K562 (cell line): ENCODE results near the gene LRRK1. TPM values are rescaled to one million over a fixed set of nuclear protein-coding genes. Genes with fewer than 3 reads are reported as not detected.

Experiments
- ATAC-seq: fragments of 200-7000 bp; cut with Tn5 transposase; 3 replicates; pipeline ENCODE4 v1.9.1; 2020; ENCODE audit warnings: moderate library complexity
- BruUV-seq: library from RNA; stranded (reverse); fragments of 400-500 nt; replicated peaks from 2 replicates; lab custom pipeline; 2021; lab: Mats Ljungman, UMichigan
- CTCF ChIA-PET: fragments of 300-600 bp; formaldehyde crosslinking; extraction: SDS; loops from one replicate; lab custom pipeline; 2021; ENCODE audit warnings: low intra/inter-chr PET ratio; lab: Yijun Ruan, JAX
- POLR2A ChIA-PET: fragments of 300-600, 350-650 bp; sonication (Branson Sonifier 250); formaldehyde crosslinking; extraction: SDS; loops from one replicate; lab custom pipeline; 2021; ENCODE audit warnings: antibody characterized with exemption, inconsistent platforms; lab: Yijun Ruan, JAX
- DNase-seq, 4 experiments: peaks; one replicate each; pipeline versions ENCODE4 v3.0.0 to v3.0.0-alpha.2; 2011 to 2018; ENCODE audit warnings: low spot score in 3 of 4, mixed read lengths in 3 of 4; ENCODE audit errors: extremely low read depth in 1 of 4
- FAIRE-seq: peaks from 2 replicates; lab custom pipeline; 2011; peaks lifted over from hg19 to GRCh38; lab: Jason Lieb, UNC
- H2AFZ ChIP-seq: 2 replicates; pipeline ENCODE4 v1.6.0; 2011; ENCODE audit warnings: low read depth, low read length, control low read depth, inconsistent platforms
- H3K27ac ChIP-seq: fragments of 200-600 bp; 3 replicates; pipeline ENCODE4 v1.8.0; 2011; ENCODE audit warnings: low read depth, mild to moderate bottlenecking, control low read depth, inconsistent platforms, low read length, moderate library complexity, mixed read lengths; ENCODE audit errors: extremely low read depth
- H3K27me3 ChIP-seq, 2 experiments: fragments of 300-600 bp in 1 of 2; 2 replicates in 1 of 2; 3 replicates in 1 of 2; pipeline versions ENCODE4 v1.6.0 to v1.8.0; 2011; ENCODE audit warnings: inconsistent platforms in 2 of 2, low read length in 2 of 2, mild to moderate bottlenecking in 1 of 2, mixed read lengths in 1 of 2, moderate library complexity in 1 of 2; ENCODE audit not compliant: control insufficient read depth in 2 of 2, insufficient read depth in 2 of 2
- H3K36me3 ChIP-seq: fragments of 300-600 bp; 3 replicates; pipeline ENCODE4 v1.8.0; 2011; ENCODE audit warnings: mild to moderate bottlenecking, low read length, inconsistent platforms; ENCODE audit not compliant: control insufficient read depth, insufficient read depth
- H3K4me1 ChIP-seq, 2 experiments: fragments of 200-600 bp in 1 of 2; replicated peaks in 1 of 2; 2 replicates in 1 of 2; 3 replicates in 1 of 2; pipeline versions ENCODE4 v1.5.1 to v1.8.0; 2011; ENCODE audit warnings: inconsistent platforms in 2 of 2, low read length in 2 of 2, mild to moderate bottlenecking in 1 of 2, mixed read lengths in 1 of 2, moderate library complexity in 1 of 2; ENCODE audit not compliant: control insufficient read depth in 2 of 2, insufficient read depth in 2 of 2
- H3K4me2 ChIP-seq: 2 replicates; pipeline ENCODE4 v1.6.1; 2011; ENCODE audit warnings: low read length, control low read depth, inconsistent platforms, mixed read lengths; ENCODE audit not compliant: insufficient read depth
- H3K4me3 ChIP-seq: fragments of 200-600 bp; sonication (generic), shearing (Covaris generic); 2 replicates; pipeline ENCODE4 v1.5.1; 2016; ENCODE audit warnings: control low read depth, inconsistent platforms
- H3K79me2 ChIP-seq: fragments of 200-600 bp; 3 replicates; pipeline ENCODE4 v1.8.0; 2011; ENCODE audit warnings: low read length, inconsistent platforms; ENCODE audit not compliant: control insufficient read depth, insufficient read depth
- H3K9ac ChIP-seq, 2 experiments: 2 replicates each; pipeline versions ENCODE4 v1.6.0 to v1.6.1; 2011; ENCODE audit warnings: low read depth in 2 of 2, low read length in 2 of 2, control low read depth in 1 of 2, inconsistent platforms in 1 of 2, mild to moderate bottlenecking in 1 of 2, mixed read lengths in 1 of 2; ENCODE audit not compliant: insufficient read depth in 1 of 2
- H3K9me1 ChIP-seq: one replicate; pipeline ENCODE4 v1.6.0; 2011; ENCODE audit warnings: inconsistent platforms, mild to moderate bottlenecking, low read length, moderate library complexity; ENCODE audit not compliant: control insufficient read depth, insufficient read depth
- H3K9me3 ChIP-seq: replicated peaks from 2 replicates; pipeline ENCODE4 v1.5.1; 2011; ENCODE audit warnings: low read depth, low read length, inconsistent platforms; ENCODE audit not compliant: control insufficient read depth, insufficient read depth
- H4K20me1 ChIP-seq: replicated peaks from 2 replicates; pipeline ENCODE4 v1.6.1; 2011; ENCODE audit warnings: low read length, inconsistent platforms, mixed read lengths; ENCODE audit not compliant: control insufficient read depth, insufficient read depth
- CSDE1 ChIP-seq, 2 experiments: fragments of 450-650 bp; IDR thresholded peaks; 2 replicates each; pipeline ENCODE4 v1.6.1; 2016; ENCODE audit warnings: mild to moderate bottlenecking in 1 of 2
- HMGN3 ChIP-seq: IDR thresholded peaks from 2 replicates; pipeline ENCODE4 v1.6.1; 2011; ENCODE audit warnings: borderline replicate concordance, low read depth, mild to moderate bottlenecking, mixed read lengths, low read length; ENCODE audit not compliant: insufficient read length; ENCODE audit errors: extremely low read depth
- NCOA2 ChIP-seq, 2 experiments: fragments of 450-650 bp; IDR thresholded peaks; 2 replicates each; pipeline ENCODE4 v1.6.1; 2018; ENCODE audit warnings: mild to moderate bottlenecking in 2 of 2, moderate library complexity in 1 of 2; ENCODE audit not compliant: partially characterized antibody in 2 of 2
- ZFP1 ChIP-seq: fragments of 450-650 bp; formaldehyde crosslinking; IDR thresholded peaks from 2 replicates; pipeline ENCODE4 v1.4.0; 2020; ENCODE audit warnings: mild to moderate bottlenecking, mixed read lengths
- ZNF347 ChIP-seq: fragments of 450-650 bp; formaldehyde crosslinking; IDR thresholded peaks from 2 replicates; pipeline ENCODE4 v1.4.0; 2020; ENCODE audit warnings: low read depth, mild to moderate bottlenecking, moderate library complexity
- WGBS: fragments of 100-300 bp; shearing (Covaris generic); methylation state at CpG from one replicate; pipeline ENCODE4 v1.1.6; 2016; ENCODE audit warnings: low coverage, mixed read lengths; ENCODE audit not compliant: insufficient coverage; ENCODE audit errors: missing lambda C conversion rate; 5-methylcytosine and 5-hydroxymethylcytosine counted together
- in situ Hi-C: fragments of 300-500 bp; cut with MboI; formaldehyde crosslinking; loops from 4 replicates; pipeline ENCODE4 v1.15.0; 2018; ENCODE audit warnings: inconsistent platforms, mixed read lengths
- intact Hi-C: fragments of 100-400 bp; cut with micrococcal nuclease; formaldehyde crosslinking; loops from 2 replicates; pipeline ENCODE4 v1.14.2; 2022
- polyA plus RNA-seq, 8 experiments: library from polyadenylated mRNA; depleted of rRNA in 4 of 8; stranded (reverse) in 5 of 8; unstranded in 3 of 8; fragments of >200 nt; fragmentation: Nextera tagmentation in 2 of 8; fragmentation: Illumina TruSeq in 1 of 8; extraction: Ambion mirVana in 2 of 8; extraction: Trizol in 1 of 8; gene quantifications; 2 replicates each; pipeline versions ENCODE4 v1.2.1 to v1.2.3, GENCODE V29; 2011 to 2014; ENCODE audit warnings: inconsistent platforms in 1 of 8, missing spikeins in 1 of 8
- total RNA-seq, 7 experiments: library from RNA; depleted of rRNA in 6 of 7; stranded (reverse); fragments of >200 nt in 6 of 7; fragmentation: Illumina TruSeq in 2 of 7; extraction: Trizol in 2 of 7; gene quantifications; 2 replicates each; pipeline versions ENCODE4 v1.2.1 to v1.2.3, GENCODE V29; 2011 to 2021; ENCODE audit warnings: low replicate concordance in 1 of 7
- TF ChIP-seq, protein P1 (sequence below): fragments of 450-650 bp; IDR thresholded peaks from 2 replicates; pipeline ENCODE4 v1.6.1; 2016; ENCODE audit warnings: low read depth
- TF ChIP-seq, protein P2 (sequence below): fragments of 250-450 bp; sonication (Bioruptor Pico); IDR thresholded peaks from 2 replicates; pipeline ENCODE4 v1.9.0; 2021; ENCODE audit warnings: mild to moderate bottlenecking
- TF ChIP-seq, protein P3 (sequence below): fragments of 450-650 bp; IDR thresholded peaks from 2 replicates; pipeline ENCODE4 v1.6.1; 2017; ENCODE audit warnings: antibody characterized with exemption
- TF ChIP-seq, protein P4 (sequence below): fragments of 250-450 bp; sonication (Bioruptor Pico); IDR thresholded peaks from 2 replicates; pipeline ENCODE4 v1.8.0; 2022; ENCODE audit warnings: moderate library complexity, mild to moderate bottlenecking, inconsistent platforms

The LRRK1 gene
- total and polyA plus RNA-seq, 9 of the 15 experiments (the other 6 are each of a cell fraction or from before 2014, with no cell fraction given), result 0.01 to 1.5 (median 0.11) TPM

- no peaks in the 10 kb centered on the region for H3K79me2 ChIP-seq
- H3K27ac ChIP-seq, result no peak overlapping the region
- ATAC-seq (no peak), DNase-seq (no peak), FAIRE-seq (no peak)
- H4K20me1 ChIP-seq, result no peaks in the 10 kb centered on the region; the same call in 1 of the 2 replicates
- no peak overlapping the region for H3K9ac ChIP-seq
- peaks cover 3% of the 10 kb centered on the region for H3K9me1 ChIP-seq
- in situ Hi-C loops (no loop called here), intact Hi-C loops (no loop called here)
- ChIA-PET CTCF (no interaction called here), POLR2A (interaction anchor here (0.6 to 0.7 kb wide), 2 partner anchors 9 to 1778 kb away, joined by 3 to 4 read pairs; no protein-coding TSS in a partner anchor)
- H3K36me3 ChIP-seq, result no peaks in the 10 kb centered on the region
- no peaks in the 10 kb centered on the region for H3K9me3 ChIP-seq
- no peak overlapping the region for H3K4me3 ChIP-seq
- no peak overlapping the region for H3K4me2 ChIP-seq
- no peaks in the 10 kb centered on the region for H3K4me1 ChIP-seq
- no peak overlapping the region for H2AFZ ChIP-seq
- BruUV-seq, result no TSS peak
- H3K27me3 ChIP-seq, result peaks cover 10 to 42% of the 10 kb centered on the region in 2 experiments
- 52% methylated on average over 32 of the region's 80 CpGs for whole genome bisulfite sequencing
- TF ChIP-seq, protein P1, sequence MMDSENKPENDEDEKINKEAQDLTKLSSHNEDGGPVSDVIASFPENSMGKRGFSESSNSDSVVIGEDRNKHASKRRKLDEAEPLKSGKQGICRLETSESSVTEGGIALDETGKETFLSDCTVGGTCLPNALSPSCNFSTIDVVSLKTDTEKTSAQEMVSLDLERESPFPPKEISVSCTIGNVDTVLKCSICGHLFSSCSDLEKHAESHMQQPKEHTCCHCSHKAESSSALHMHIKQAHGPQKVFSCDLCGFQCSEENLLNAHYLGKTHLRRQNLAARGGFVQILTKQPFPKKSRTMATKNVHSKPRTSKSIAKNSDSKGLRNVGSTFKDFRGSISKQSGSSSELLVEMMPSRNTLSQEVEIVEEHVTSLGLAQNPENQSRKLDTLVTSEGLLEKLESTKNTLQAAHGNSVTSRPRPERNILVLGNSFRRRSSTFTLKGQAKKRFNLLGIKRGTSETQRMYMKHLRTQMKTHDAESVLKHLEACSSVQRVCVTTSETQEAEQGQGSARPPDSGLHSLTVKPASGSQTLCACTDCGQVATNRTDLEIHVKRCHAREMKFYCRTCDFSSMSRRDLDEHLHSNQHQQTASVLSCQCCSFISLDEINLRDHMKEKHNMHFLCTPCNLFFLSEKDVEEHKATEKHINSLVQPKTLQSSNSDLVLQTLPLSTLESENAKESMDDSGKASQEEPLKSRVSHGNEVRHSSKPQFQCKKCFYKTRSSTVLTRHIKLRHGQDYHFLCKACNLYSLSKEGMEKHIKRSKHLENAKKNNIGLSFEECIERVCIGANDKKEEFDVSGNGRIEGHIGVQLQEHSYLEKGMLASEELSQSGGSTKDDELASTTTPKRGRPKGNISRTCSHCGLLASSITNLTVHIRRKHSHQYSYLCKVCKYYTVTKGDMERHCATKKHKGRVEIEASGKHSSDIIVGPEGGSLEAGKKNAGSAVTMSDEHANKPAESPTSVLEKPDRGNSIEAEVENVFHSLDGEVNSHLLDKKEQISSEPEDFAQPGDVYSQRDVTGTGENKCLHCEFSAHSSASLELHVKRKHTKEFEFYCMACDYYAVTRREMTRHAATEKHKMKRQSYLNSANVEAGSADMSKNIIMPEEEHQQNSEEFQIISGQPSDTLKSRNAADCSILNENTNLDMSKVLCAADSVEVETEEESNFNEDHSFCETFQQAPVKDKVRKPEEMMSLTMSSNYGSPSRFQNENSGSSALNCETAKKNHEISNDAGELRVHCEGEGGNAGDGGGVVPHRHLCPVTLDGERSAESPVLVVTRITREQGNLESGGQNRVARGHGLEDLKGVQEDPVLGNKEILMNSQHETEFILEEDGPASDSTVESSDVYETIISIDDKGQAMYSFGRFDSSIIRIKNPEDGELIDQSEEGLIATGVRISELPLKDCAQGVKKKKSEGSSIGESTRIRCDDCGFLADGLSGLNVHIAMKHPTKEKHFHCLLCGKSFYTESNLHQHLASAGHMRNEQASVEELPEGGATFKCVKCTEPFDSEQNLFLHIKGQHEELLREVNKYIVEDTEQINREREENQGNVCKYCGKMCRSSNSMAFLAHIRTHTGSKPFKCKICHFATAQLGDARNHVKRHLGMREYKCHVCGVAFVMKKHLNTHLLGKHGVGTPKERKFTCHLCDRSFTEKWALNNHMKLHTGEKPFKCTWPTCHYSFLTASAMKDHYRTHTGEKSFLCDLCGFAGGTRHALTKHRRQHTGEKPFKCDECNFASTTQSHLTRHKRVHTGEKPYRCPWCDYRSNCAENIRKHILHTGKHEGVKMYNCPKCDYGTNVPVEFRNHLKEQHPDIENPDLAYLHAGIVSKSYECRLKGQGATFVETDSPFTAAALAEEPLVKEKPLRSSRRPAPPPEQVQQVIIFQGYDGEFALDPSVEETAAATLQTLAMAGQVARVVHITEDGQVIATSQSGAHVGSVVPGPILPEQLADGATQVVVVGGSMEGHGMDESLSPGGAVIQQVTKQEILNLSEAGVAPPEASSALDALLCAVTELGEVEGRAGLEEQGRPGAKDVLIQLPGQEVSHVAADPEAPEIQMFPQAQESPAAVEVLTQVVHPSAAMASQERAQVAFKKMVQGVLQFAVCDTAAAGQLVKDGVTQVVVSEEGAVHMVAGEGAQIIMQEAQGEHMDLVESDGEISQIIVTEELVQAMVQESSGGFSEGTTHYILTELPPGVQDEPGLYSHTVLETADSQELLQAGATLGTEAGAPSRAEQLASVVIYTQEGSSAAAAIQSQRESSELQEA, result no peak
- TF ChIP-seq NCOA2 (IDR thresholded peaks at IDR 0.05; ENCODE audit: partially characterized antibody in 2 of 2) (no peak), ZFP1 (CRISPR knock-in tag) (no peak), HMGN3 (no peak), ZNF347 (CRISPR knock-in tag) (no peak), CSDE1 (IDR thresholded peaks at IDR 0.05) (no peak)
- TF ChIP-seq, protein P2, sequence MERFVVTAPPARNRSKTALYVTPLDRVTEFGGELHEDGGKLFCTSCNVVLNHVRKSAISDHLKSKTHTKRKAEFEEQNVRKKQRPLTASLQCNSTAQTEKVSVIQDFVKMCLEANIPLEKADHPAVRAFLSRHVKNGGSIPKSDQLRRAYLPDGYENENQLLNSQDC (CRISPR knock-in tag), result no peak
- TF ChIP-seq, protein P3, sequence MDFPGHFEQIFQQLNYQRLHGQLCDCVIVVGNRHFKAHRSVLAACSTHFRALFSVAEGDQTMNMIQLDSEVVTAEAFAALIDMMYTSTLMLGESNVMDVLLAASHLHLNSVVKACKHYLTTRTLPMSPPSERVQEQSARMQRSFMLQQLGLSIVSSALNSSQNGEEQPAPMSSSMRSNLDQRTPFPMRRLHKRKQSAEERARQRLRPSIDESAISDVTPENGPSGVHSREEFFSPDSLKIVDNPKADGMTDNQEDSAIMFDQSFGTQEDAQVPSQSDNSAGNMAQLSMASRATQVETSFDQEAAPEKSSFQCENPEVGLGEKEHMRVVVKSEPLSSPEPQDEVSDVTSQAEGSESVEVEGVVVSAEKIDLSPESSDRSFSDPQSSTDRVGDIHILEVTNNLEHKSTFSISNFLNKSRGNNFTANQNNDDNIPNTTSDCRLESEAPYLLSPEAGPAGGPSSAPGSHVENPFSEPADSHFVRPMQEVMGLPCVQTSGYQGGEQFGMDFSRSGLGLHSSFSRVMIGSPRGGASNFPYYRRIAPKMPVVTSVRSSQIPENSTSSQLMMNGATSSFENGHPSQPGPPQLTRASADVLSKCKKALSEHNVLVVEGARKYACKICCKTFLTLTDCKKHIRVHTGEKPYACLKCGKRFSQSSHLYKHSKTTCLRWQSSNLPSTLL, result no peak
- TF ChIP-seq, protein P4, sequence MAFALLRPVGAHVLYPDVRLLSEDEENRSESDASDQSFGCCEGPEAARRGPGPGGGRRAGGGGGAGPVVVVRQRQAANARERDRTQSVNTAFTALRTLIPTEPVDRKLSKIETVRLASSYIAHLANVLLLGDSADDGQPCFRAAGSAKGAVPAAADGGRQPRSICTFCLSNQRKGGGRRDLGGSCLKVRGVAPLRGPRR (CRISPR knock-in tag), result no peak
Measured at GRCh38 chr15:100880139-100880896, 38.8 kb upstream of the LRRK1 start.
